ENCODE data around the gene FBRSL1. TPM values are rescaled to one million over a fixed set of nuclear protein-coding genes. Genes with fewer than 3 reads are reported as not detected.

The FBRSL1 gene
- total RNA-seq, 2 donors from 2014 or later, result 20.2 to 22.5 TPM

- H3K4me1 ChIP-seq (ENCODE audit: control insufficient read depth in 1 of 2, low read depth in 2 of 2), result peaks cover 29 to 55% of the 10 kb centered on the region in 2 donors
These were observed 1.2 kb downstream of the FBRSL1 start for GRCh38 chr12:132491138-132491663.

GRCh38 chr12:132491761-132492378 is 1.9 kb downstream of the FBRSL1 start:
- peaks cover 29 to 61% of the 10 kb centered on the region in 2 donors for H3K4me1 ChIP-seq (ENCODE audit: control insufficient read depth in 1 of 2, low read depth in 2 of 2)
- no peak for ATAC-seq (ENCODE audit: insufficient number of reproducible peaks, low FRiP score, low read depth)

More at GRCh38 chr12:132491138-132491663, 1.2 kb downstream of the FBRSL1 start:
- no peaks in the 10 kb centered on the region for H3K9me3 ChIP-seq
- DNase-seq (ENCODE audit: low spot score) (no peak), ATAC-seq (ENCODE audit: insufficient number of reproducible peaks, low FRiP score, low read depth) (no peak)
- H3K27me3 ChIP-seq (replicated peaks; ENCODE audit: insufficient read depth), result no peaks in the 10 kb centered on the region
- no peaks in the 10 kb centered on the region for H3K36me3 ChIP-seq
- H3K27ac ChIP-seq, result no peak overlapping the region
- TF ChIP-seq CTCF (IDR thresholded peaks at IDR 0.05), result no peak
- H3K4me3 ChIP-seq, result peak overlapping the region; percentile 94

GRCh38 chr12:132492522-132492921 is 2.6 kb downstream of the FBRSL1 start:
- ATAC-seq (ENCODE audit: insufficient number of reproducible peaks, low FRiP score, low read depth), result no peak
- TF ChIP-seq CTCF (IDR thresholded peaks at IDR 0.05), result no peak
- Histone ChIP-seq H3K4me1 (ENCODE audit: control insufficient read depth in 1 of 2, low read depth in 2 of 2) (peaks cover 29 to 64% of the 10 kb centered on the region in 2 donors), H3K4me3 (peak overlapping the region; percentile 94), H3K9me3 (no peaks in the 10 kb centered on the region), H3K27me3 (replicated peaks; ENCODE audit: insufficient read depth) (no peaks in the 10 kb centered on the region), H3K27ac (no peak overlapping the region), H3K36me3 (no peaks in the 10 kb centered on the region)
- DNase-seq (ENCODE audit: low spot score), result no peak

More at GRCh38 chr12:132491761-132492378, 1.9 kb downstream of the FBRSL1 start:
- H3K4me3 ChIP-seq, result peak overlapping the region; percentile 94
- no peak for TF ChIP-seq CTCF (IDR thresholded peaks at IDR 0.05)
- DNase-seq (ENCODE audit: low spot score), result no peak
- H3K9me3 ChIP-seq, result no peaks in the 10 kb centered on the region
- no peak overlapping the region for H3K27ac ChIP-seq
- no peaks in the 10 kb centered on the region for H3K27me3 ChIP-seq (replicated peaks; ENCODE audit: insufficient read depth)
- H3K36me3 ChIP-seq, result no peaks in the 10 kb centered on the region

GRCh38 chr12:132492951-132493350 is 3.0 kb downstream of the FBRSL1 start:
- no peak for DNase-seq (ENCODE audit: low spot score)
- ATAC-seq (ENCODE audit: insufficient number of reproducible peaks, low FRiP score, low read depth), result no peak
- no peaks in the 10 kb centered on the region for H3K27me3 ChIP-seq (replicated peaks; ENCODE audit: insufficient read depth)
- H3K4me1 ChIP-seq (ENCODE audit: control insufficient read depth in 1 of 2, low read depth in 2 of 2), result peaks cover 29 to 68% of the 10 kb centered on the region in 2 donors
- no peaks in the 10 kb centered on the region for H3K9me3 ChIP-seq
- no peak overlapping the region for H3K4me3 ChIP-seq
- no peak for TF ChIP-seq CTCF (IDR thresholded peaks at IDR 0.05)
- H3K36me3 ChIP-seq, result no peaks in the 10 kb centered on the region
- H3K27ac ChIP-seq, result no peak overlapping the region

- Histone ChIP-seq H3K27ac (no peak overlapping the region), H3K36me3 (no peaks in the 10 kb centered on the region), H3K4me1 (ENCODE audit: control insufficient read depth in 1 of 2, low read depth in 2 of 2) (peaks cover 29 to 72% of the 10 kb centered on the region in 2 donors), H3K27me3 (replicated peaks; ENCODE audit: insufficient read depth) (no peaks in the 10 kb centered on the region), H3K9me3 (no peaks in the 10 kb centered on the region), H3K4me3 (no peak overlapping the region)
- DNase-seq (ENCODE audit: low spot score), result no peak
- no peak for TF ChIP-seq CTCF (IDR thresholded peaks at IDR 0.05)
- no peak for ATAC-seq (ENCODE audit: insufficient number of reproducible peaks, low FRiP score, low read depth)
These were observed 3.7 kb downstream of the FBRSL1 start for GRCh38 chr12:132493482-132494178.
